HCT116 (cell line): ENCODE measurements around the gene MBTPS1. TPM values are rescaled to one million over a fixed set of nuclear protein-coding genes. Genes with fewer than 3 reads are reported as not detected.

Experiments used
- ATAC-seq: fragments of 200-7000 bp; cut with Tn5 transposase; 2 replicates; pipeline ENCODE4 v1.9.1; 2020; ENCODE audit warnings: mild to moderate bottlenecking, moderate library complexity
- BruUV-seq: library from RNA; stranded (reverse); fragments of 400-500 nt; replicated peaks from 2 replicates; lab custom pipeline; 2021; lab: Mats Ljungman, UMichigan
- CTCF ChIA-PET: fragments of 300-600 bp; sonication (Branson Sonifier 250); formaldehyde crosslinking; loops from one replicate; lab custom pipeline; 2021; ENCODE audit warnings: antibody characterized with exemption; lab: Charles Lee
- POLR2A ChIA-PET: fragments of 300-600, 350-600 bp; sonication (Branson Sonifier 250); formaldehyde crosslinking; loops from one replicate; lab custom pipeline; 2021; ENCODE audit warnings: antibody characterized with exemption; lab: Charles Lee
- RAD21 ChIA-PET, 2 experiments: fragments of 300-600 bp; sonication (Branson Sonifier 250); formaldehyde crosslinking; loops; one replicate each; lab custom pipeline; 2023; ENCODE audit warnings: low total read pairs in 2 of 2; ENCODE audit not compliant: uncharacterized antibody in 2 of 2, unreplicated experiment in 2 of 2, low non-redundant PET in 1 of 2; lab: Charles Lee
- DNase-seq: peaks from one replicate; pipeline ENCODE4 v3.0.0-alpha.2; 2010; ENCODE audit warnings: low read depth, low spot score
- H2AFZ ChIP-seq: fragments of 200-600 bp; shearing (Covaris generic), sonication (generic); 2 replicates; pipeline ENCODE4 v1.6.1; 2017; ENCODE audit warnings: low read depth, mixed run types, mixed read lengths, antibody characterized with exemption, low read length; ENCODE audit not compliant: poor library complexity, severe bottlenecking
- H3K27ac ChIP-seq: 2 replicates; pipeline ENCODE4 v1.5.1; 2012; ENCODE audit warnings: low read depth, low read length
- H3K27me3 ChIP-seq: fragments of 200-600 bp; sonication (generic); 2 replicates; pipeline ENCODE4 v1.6.1; 2016; ENCODE audit warnings: mixed run types, low read length, mixed read lengths; ENCODE audit not compliant: insufficient read depth
- H3K36me3 ChIP-seq, 2 experiments: fragments of 200-500 bp in 1 of 2; fragments of 200-600 bp in 1 of 2; sonication (Bioruptor generic) in 1 of 2; sonication (generic) in 1 of 2; 2 replicates each; pipeline versions ENCODE4 v1.5.1 to v1.6.1; 2014 to 2016; ENCODE audit warnings: low read length in 2 of 2, inconsistent platforms in 1 of 2, mixed read lengths in 1 of 2, mixed run types in 1 of 2; ENCODE audit not compliant: insufficient read depth in 2 of 2, control insufficient read depth in 1 of 2
- H3K4me1 ChIP-seq, 2 experiments: fragments of 200-600 bp in 1 of 2; sonication (generic) in 1 of 2; 2 replicates each; pipeline versions ENCODE4 v1.5.1 to v1.6.1; 2012 to 2017; ENCODE audit warnings: low read length in 2 of 2, inconsistent platforms in 1 of 2, mild to moderate bottlenecking in 1 of 2, mixed read lengths in 1 of 2, mixed run types in 1 of 2, moderate library complexity in 1 of 2; ENCODE audit not compliant: insufficient read depth in 2 of 2, control insufficient read depth in 1 of 2
- H3K4me2 ChIP-seq: fragments of 200-600 bp; sonication (generic); 2 replicates; pipeline ENCODE4 v1.6.1; 2017; ENCODE audit warnings: mixed run types, low read length, mixed read lengths
- H3K4me3 ChIP-seq, 2 experiments: fragments of 200-600 bp in 1 of 2; sonication (generic) in 1 of 2; replicated peaks in 1 of 2; 2 replicates each; pipeline ENCODE4 v1.5.1; 2011 to 2016; ENCODE audit warnings: low read length in 2 of 2, control low read depth in 1 of 2, low read depth in 1 of 2, mild to moderate bottlenecking in 1 of 2, mixed read lengths in 1 of 2, mixed run types in 1 of 2
- H3K79me2 ChIP-seq: fragments of 200-600 bp; sonication (generic); 2 replicates; pipeline ENCODE4 v1.6.1; 2017; ENCODE audit warnings: mild to moderate bottlenecking, mixed run types, low read length, moderate library complexity, mixed read lengths; ENCODE audit not compliant: insufficient read depth
- H3K9ac ChIP-seq: fragments of 200-600 bp; sonication (generic); 2 replicates; pipeline ENCODE4 v1.6.1; 2016; ENCODE audit warnings: low read length, mixed read lengths
- H3K9me2 ChIP-seq: fragments of 200-600 bp; sonication (generic), shearing (Covaris generic); 2 replicates; pipeline ENCODE4 v1.6.1; 2017; ENCODE audit warnings: mixed run types, mild to moderate bottlenecking, moderate library complexity; ENCODE audit not compliant: insufficient read depth
- H3K9me3 ChIP-seq, 2 experiments: fragments of 200-500 bp in 1 of 2; fragments of 200-600 bp in 1 of 2; sonication (Bioruptor generic) in 1 of 2; sonication (generic) in 1 of 2; 2 replicates each; pipeline ENCODE4 v1.6.1; 2014 to 2017; ENCODE audit warnings: low read length in 2 of 2, mixed read lengths in 2 of 2, inconsistent platforms in 1 of 2, low read depth in 1 of 2, mild to moderate bottlenecking in 1 of 2, mixed run types in 1 of 2, moderate library complexity in 1 of 2; ENCODE audit not compliant: control insufficient read depth in 1 of 2, insufficient read depth in 1 of 2
- H4K20me1 ChIP-seq: fragments of 200-600 bp; sonication (generic), shearing (Covaris generic); 2 replicates; pipeline ENCODE4 v1.6.1; 2017; ENCODE audit warnings: mixed run types, mild to moderate bottlenecking, moderate library complexity; ENCODE audit not compliant: insufficient read depth
- ATF3 ChIP-seq: IDR thresholded peaks from 2 replicates; pipeline ENCODE4 v1.6.1; 2012
- CBX3 ChIP-seq: IDR thresholded peaks from 2 replicates; pipeline ENCODE4 v1.6.1; 2012; ENCODE audit warnings: low read depth
- CEBPB ChIP-seq: IDR thresholded peaks from 2 replicates; pipeline ENCODE4 v1.6.1; 2012; ENCODE audit warnings: low read depth
- ELF1 ChIP-seq: IDR thresholded peaks from 2 replicates; pipeline ENCODE4 v1.6.1; 2012; ENCODE audit warnings: low read depth, borderline replicate concordance
- EZH2 ChIP-seq: fragments of 200-600 bp; sonication (generic); IDR thresholded peaks from 2 replicates; pipeline ENCODE4 v1.6.1; 2017; ENCODE audit warnings: antibody characterized with exemption, mixed run types
- FOSL1 ChIP-seq: IDR thresholded peaks from 2 replicates; pipeline ENCODE4 v1.6.1; 2012; ENCODE audit warnings: low read depth
- MAX ChIP-seq: IDR thresholded peaks from 2 replicates; pipeline ENCODE4 v1.6.1; 2012
- POLR2A ChIP-seq: IDR thresholded peaks from 2 replicates; pipeline ENCODE4 v1.7.0; 2011; ENCODE audit warnings: borderline replicate concordance; ENCODE audit not compliant: insufficient read depth, insufficient read length; ENCODE audit errors: extremely low read depth
- POLR2AphosphoS5 ChIP-seq: IDR thresholded peaks from 2 replicates; pipeline ENCODE4 v1.6.1; 2011; ENCODE audit warnings: mild to moderate bottlenecking, low read depth, low read length, moderate library complexity
- RAD21 ChIP-seq: IDR thresholded peaks from 2 replicates; pipeline ENCODE4 v1.6.1; 2012; ENCODE audit warnings: low read depth, mild to moderate bottlenecking
- SRF ChIP-seq: IDR thresholded peaks from 2 replicates; pipeline ENCODE4 v1.6.1; 2012; ENCODE audit warnings: low read depth
- TCF7L2 ChIP-seq: IDR thresholded peaks from 2 replicates; pipeline ENCODE4 v1.7.0; 2011; ENCODE audit warnings: borderline replicate concordance, inconsistent platforms; ENCODE audit not compliant: insufficient read depth, insufficient read length; ENCODE audit errors: extremely low read depth
- ZFX ChIP-seq: fragments of 450-650 bp; IDR thresholded peaks from 2 replicates; pipeline ENCODE4 v1.6.1; 2017
- ZNF274 ChIP-seq: fragments of 200-500 bp; sonication (Bioruptor generic); IDR thresholded peaks from 2 replicates; pipeline ENCODE4 v1.6.1; 2014; ENCODE audit warnings: mild to moderate bottlenecking, low read depth, low read length, inconsistent platforms
- intact Hi-C: fragments of 100-400 bp; cut with micrococcal nuclease; formaldehyde crosslinking; loops from 2 replicates; pipeline ENCODE4 v1.10.0; 2022
- total RNA-seq: library from RNA; stranded (reverse); gene quantifications from one replicate; pipeline ENCODE4 v1.2.1, GENCODE V29; 2021; ENCODE audit not compliant: unreplicated experiment
- TF ChIP-seq, protein P1 (sequence below): IDR thresholded peaks from 2 replicates; pipeline ENCODE4 v1.6.1; 2011; ENCODE audit warnings: mild to moderate bottlenecking, low read length, moderate library complexity; ENCODE audit not compliant: insufficient replicate concordance; ENCODE audit errors: extremely low read depth

Gene MBTPS1
- total RNA-seq, 1 experiment from 2014 or later: 111 TPM

DNA sequence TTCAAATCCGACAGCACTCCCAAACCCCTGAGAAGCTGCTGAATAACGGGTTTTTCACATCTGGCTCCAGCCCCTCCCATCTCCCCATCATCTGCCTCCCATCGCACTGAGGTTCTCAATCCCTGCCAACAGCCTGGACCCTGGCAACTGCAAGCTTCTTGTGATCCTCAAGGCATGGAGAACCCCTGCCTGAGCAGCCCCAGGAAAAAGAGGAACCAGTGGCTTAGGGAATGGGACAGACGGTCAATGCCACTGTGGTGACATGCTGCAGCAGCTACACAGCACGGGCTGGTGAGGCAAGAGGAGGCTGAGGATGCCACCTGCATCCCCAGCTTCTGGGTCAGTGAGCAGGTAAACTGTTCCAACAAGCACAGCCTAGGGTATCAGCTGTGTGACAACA is 3.3 kb upstream of the MBTPS1 start:
- CTCF ChIA-PET: no interaction called here
- DNase-seq: no peak
- intact Hi-C loops: no loop called here
- no TSS peak for BruUV-seq
- RAD21 ChIA-PET: no interaction called here
- no peak overlapping the region for H3K9ac ChIP-seq
- POLR2A ChIA-PET: interaction anchor here (1.5 kb wide), 1 partner anchor 21 kb away, joined by 3 read pairs; no protein-coding TSS in a partner anchor
- H4K20me1 ChIP-seq: no peaks in the 10 kb centered on the region
- H3K36me3 ChIP-seq: 0 out of 4 replicates have a peak, but pooled peaks cover 4 to 9% of the 10 kb centered on the region in 2 experiments
- TF ChIP-seq MAX (no peak), CEBPB (no peak), ZFX (no peak), TCF7L2 (no peak), CBX3 (no peak), ATF3 (no peak), ELF1 (no peak), SRF (no peak), EZH2 (no peak), FOSL1 (no peak), POLR2AphosphoS5 (no peak), POLR2A (no peak)
- TF ChIP-seq, all 23 proteins: peak for 0
- Histone ChIP-seq H3K4me3 (no peak overlapping the region), H3K9me2 (no peaks in the 10 kb centered on the region; the same call in 1 of the 2 replicates), H3K27ac (no peak overlapping the region), H3K27me3 (no peaks in the 10 kb centered on the region), H3K79me2 (peaks cover 14% of the 10 kb centered on the region), H3K9me3 (no peaks in the 10 kb centered on the region), H3K4me2 (no peak overlapping the region), H3K4me1 (peaks cover 10 to 21% of the 10 kb centered on the region in 2 experiments), H2AFZ (no peak overlapping the region)
- ATAC-seq: no peak

DNA sequence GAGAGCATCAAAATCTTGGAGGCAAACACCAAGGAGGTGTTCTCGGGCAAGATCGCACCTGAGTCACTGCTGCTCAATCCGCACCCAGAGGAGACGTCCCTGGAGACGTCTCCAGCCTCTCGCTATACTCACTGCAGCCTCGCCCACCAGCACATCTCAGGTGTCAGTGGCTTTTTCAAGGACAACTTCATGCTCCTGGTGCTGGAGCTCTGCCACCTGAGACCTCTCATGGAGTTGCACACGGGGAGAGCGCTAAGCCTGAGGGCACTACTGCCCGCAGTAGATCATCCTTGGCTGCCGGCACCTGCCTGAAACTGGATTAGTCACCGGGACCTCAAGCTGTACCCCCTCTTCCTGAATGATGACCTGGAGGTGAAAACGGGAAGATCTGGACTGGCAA is 2.6 kb upstream of the MBTPS1 start:
- Histone ChIP-seq H4K20me1 (no peaks in the 10 kb centered on the region), H3K9ac (no peak overlapping the region), H3K36me3 (0 out of 4 replicates have a peak, but pooled peaks cover 4 to 8% of the 10 kb centered on the region in 2 experiments), H3K4me1 (peaks cover 11 to 22% of the 10 kb centered on the region in 2 experiments), H2AFZ (no peak overlapping the region), H3K9me3 (no peaks in the 10 kb centered on the region), H3K9me2 (no peaks in the 10 kb centered on the region; the same call in 1 of the 2 replicates), H3K27me3 (no peaks in the 10 kb centered on the region), H3K4me2 (no peak overlapping the region), H3K4me3 (no peak overlapping the region), H3K79me2 (peaks cover 21% of the 10 kb centered on the region), H3K27ac (no peak overlapping the region)
- intact Hi-C loops: no loop called here
- POLR2A ChIA-PET: interaction anchor here (1.5 kb wide), 1 partner anchor 21 kb away, joined by 3 read pairs; no protein-coding TSS in a partner anchor
- ATAC-seq (no peak), DNase-seq (no peak)
- CTCF ChIA-PET: no interaction called here
- RAD21 ChIA-PET: no interaction called here
- BruUV-seq: no TSS peak
- TF ChIP-seq RAD21: no peak
- TF ChIP-seq ZNF274: no peak
- no peak for TF ChIP-seq CBX3
- no peak for TF ChIP-seq MAX
- peak; percentile 40 for TF ChIP-seq TCF7L2
- TF ChIP-seq, protein P1, sequence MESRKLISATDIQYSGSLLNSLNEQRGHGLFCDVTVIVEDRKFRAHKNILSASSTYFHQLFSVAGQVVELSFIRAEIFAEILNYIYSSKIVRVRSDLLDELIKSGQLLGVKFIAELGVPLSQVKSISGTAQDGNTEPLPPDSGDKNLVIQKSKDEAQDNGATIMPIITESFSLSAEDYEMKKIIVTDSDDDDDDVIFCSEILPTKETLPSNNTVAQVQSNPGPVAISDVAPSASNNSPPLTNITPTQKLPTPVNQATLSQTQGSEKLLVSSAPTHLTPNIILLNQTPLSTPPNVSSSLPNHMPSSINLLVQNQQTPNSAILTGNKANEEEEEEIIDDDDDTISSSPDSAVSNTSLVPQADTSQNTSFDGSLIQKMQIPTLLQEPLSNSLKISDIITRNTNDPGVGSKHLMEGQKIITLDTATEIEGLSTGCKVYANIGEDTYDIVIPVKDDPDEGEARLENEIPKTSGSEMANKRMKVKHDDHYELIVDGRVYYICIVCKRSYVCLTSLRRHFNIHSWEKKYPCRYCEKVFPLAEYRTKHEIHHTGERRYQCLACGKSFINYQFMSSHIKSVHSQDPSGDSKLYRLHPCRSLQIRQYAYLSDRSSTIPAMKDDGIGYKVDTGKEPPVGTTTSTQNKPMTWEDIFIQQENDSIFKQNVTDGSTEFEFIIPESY: no peak
